GM12872 (cell line): ENCODE measurements around the gene KCNK7.

Experiments used
- TF ChIP-seq, protein P1 (sequence below): IDR thresholded peaks from 3 replicates; pipeline ENCODE4 v1.5.1; 2011; ENCODE audit warnings: low read depth, mild to moderate bottlenecking, low read length, moderate library complexity; ENCODE audit not compliant: insufficient read depth

Gene KCNK7

DNA sequence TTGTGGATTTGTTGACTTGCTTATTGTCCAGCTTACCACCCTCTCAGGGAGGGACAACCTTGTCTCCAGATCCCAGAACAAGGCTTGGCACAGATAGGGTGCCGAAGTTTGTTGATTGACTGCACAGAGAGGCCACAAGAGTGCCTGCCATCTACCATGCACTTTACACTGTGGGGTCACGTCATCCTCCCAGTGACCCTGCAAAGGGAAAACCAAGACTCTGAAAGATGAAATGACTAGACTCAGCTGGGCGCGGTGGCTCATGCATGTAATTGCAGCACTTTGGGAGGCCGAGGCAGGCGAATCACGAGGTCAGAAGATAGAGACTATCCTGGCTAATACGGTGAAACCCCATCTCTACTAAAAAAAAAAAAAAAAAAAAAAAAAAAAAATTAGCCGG is 32.8 kb downstream of the KCNK7 start:
- TF ChIP-seq, protein P1, sequence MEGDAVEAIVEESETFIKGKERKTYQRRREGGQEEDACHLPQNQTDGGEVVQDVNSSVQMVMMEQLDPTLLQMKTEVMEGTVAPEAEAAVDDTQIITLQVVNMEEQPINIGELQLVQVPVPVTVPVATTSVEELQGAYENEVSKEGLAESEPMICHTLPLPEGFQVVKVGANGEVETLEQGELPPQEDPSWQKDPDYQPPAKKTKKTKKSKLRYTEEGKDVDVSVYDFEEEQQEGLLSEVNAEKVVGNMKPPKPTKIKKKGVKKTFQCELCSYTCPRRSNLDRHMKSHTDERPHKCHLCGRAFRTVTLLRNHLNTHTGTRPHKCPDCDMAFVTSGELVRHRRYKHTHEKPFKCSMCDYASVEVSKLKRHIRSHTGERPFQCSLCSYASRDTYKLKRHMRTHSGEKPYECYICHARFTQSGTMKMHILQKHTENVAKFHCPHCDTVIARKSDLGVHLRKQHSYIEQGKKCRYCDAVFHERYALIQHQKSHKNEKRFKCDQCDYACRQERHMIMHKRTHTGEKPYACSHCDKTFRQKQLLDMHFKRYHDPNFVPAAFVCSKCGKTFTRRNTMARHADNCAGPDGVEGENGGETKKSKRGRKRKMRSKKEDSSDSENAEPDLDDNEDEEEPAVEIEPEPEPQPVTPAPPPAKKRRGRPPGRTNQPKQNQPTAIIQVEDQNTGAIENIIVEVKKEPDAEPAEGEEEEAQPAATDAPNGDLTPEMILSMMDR, result no peak

DNA sequence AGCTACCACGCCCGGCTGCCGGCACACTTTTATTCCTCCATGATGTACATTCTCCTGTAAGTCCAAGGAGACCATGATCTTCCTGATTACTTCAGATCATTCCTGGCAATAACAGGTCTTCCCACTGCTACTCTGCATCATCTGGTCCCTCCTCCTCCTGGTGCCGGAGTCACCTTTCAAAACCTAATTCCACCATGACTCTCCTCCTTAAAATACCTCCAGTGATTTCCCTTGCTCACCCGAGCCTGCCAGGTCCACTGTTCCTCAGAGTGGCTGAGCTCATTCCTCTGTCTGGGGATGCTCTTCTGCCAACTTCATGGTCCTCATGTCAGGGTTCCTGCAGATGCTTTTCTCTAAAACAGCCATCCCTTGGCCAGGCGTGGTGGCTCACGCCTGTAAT is 33.6 kb downstream of the KCNK7 start:
- TF ChIP-seq, protein P1, result no peak

DNA sequence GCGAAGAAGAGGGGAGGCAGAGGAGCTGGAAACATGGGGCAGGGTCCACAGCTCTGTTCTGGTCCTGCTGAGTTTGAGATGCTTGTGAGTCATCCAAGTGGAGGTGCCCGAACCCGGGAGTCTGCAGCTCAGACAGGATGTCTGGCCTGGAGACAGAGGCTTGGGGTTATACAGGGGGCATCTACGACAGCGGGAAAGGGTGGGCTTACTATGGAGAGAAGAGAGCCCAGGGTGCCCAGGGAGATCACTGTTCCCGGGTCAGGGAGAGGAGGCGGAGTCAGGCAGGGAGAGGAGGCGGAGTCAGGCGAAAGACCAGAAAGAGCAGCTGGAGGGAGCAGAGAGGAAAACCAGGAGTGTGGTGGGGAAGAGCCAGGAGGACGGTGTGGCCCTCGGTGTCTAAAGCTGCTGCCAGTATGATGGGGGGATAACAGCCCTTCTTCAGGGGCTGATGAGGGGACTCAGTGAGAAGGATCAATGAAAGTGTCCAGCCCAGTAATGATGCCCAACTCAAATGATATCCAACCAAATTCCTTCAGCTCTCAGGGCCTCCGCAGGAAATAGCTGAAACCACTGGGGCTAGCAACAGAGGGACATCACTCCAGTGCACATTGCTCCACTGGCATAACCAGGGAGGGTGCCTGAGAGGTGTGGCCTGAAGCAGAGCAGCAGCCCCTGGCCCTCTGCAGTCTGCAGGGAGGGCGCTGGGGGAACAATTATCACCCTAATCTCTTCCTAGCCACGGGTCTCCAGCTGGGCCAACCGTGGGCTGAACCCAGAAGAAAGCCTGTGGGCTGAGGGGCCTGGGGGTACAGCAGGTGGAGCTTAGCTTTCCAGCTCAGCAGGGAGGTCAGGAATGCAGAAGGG is 34.8 kb downstream of the KCNK7 start:
- TF ChIP-seq, protein P1, result no peak

DNA sequence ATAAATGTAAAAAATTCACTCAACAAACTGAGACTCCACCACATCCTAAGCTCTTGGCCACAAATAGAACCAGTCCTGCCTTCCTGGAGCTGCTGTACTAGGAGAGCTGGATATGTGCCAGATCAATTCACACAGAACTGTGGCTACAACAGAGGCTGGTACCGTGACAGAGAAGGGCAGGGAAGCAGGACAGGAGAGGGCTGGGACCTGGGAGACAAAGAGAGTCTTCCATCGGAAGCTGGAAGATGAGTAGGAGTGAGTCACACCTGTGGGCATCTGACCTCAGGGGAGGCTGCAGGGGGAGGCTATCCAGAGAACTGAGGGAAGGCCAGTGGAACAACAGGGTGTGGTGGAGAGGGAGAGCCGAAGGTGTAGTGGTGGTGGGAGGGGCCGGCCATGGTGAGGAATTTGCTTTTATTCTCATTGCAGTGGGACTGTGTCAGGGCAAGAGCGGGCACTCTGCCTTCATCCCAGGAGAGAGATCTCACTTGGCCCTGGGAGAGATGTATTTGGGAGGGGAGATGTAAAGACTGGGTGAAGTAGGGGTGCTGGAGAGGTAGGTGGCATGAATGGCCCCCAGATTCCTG is 35.6 kb downstream of the KCNK7 start:
- TF ChIP-seq, protein P1, result no peak

DNA sequence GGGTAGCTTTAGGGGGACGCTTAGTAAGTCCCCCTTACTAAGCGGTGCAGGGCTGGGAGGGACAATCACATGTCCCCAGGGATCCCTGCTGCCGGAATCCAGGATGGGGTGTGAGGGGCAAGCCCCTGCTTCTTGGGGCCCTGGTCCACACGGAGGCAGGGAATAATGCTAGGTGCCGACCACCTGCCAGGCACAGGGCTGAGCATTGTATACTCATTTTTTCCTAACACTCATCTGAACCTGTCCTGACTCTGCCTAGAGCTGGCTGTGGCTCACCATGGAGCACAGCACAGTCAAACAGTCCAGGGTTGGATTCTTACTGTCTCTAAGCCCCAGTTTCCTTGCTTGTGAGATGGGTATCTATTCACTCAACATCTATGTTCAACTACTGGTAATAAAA is 36.1 kb downstream of the KCNK7 start:
- TF ChIP-seq, protein P1, result no peak

DNA sequence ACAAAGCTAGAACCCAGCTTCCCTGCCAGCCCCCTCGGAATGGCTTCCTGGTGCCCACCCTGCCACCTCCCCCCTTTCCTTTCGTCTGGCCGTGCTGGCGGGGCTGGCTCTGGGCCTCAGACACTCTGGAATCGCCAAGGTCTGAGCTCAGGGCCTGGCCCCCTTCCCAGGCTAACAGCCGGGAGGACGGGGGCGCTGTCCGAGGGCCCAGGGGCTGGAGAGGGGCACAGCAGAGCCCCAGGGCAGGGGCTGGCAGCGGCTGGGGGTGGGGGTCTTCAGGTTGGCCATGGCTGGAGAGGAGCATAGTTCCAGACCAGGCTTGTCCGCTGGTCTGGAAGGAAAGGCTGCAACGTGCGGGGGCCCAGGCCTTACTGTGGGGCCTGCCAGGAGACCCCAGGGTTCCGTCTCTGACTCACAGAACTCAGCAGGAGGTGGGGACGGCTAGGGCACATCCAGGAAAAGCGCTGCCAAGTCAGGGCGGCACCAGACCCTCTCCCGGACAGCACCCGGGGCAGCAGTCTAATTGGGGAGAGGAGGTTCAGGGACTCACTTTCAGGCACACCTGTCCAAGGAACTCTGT is 36.6 kb downstream of the KCNK7 start:
- TF ChIP-seq, protein P1, result no peak
